Trophoblast cell (in vitro differentiated cells and primary cell): ENCODE results near the gene ULK4.

Source experiments
- DNase-seq, 2 donors: peaks; one replicate each; pipeline ENCODE4 v3.0.0-alpha.2; 2016
- H2AFZ ChIP-seq: 2 replicates; pipeline ENCODE4 v1.6.1; 2013; ENCODE audit warnings: low read length, moderate library complexity, mild to moderate bottlenecking; ENCODE audit not compliant: insufficient read depth, poor library complexity
- H2AK5ac ChIP-seq: 2 replicates; pipeline ENCODE4 v1.6.1; 2013; ENCODE audit warnings: mild to moderate bottlenecking, low read length
- H2BK120ac ChIP-seq: 2 replicates; pipeline ENCODE4 v1.6.1; 2013; ENCODE audit warnings: low read length, mild to moderate bottlenecking, moderate library complexity; ENCODE audit not compliant: insufficient read depth, poor library complexity
- H2BK12ac ChIP-seq: 2 replicates; pipeline ENCODE4 v1.6.1; 2013; ENCODE audit warnings: mild to moderate bottlenecking, low read length, moderate library complexity
- H2BK5ac ChIP-seq: 2 replicates; pipeline ENCODE4 v1.6.1; 2013; ENCODE audit warnings: low read length, low read depth, moderate library complexity, mild to moderate bottlenecking; ENCODE audit not compliant: poor library complexity
- H3K14ac ChIP-seq: 2 replicates; pipeline ENCODE4 v1.6.1; 2013; ENCODE audit warnings: mild to moderate bottlenecking, low read length
- H3K18ac ChIP-seq: 2 replicates; pipeline ENCODE4 v1.6.1; 2013; ENCODE audit warnings: mild to moderate bottlenecking, low read length
- H3K23ac ChIP-seq: 2 replicates; pipeline ENCODE4 v1.6.1; 2013; ENCODE audit warnings: low read length
- H3K27ac ChIP-seq: 2 replicates; pipeline ENCODE4 v1.5.1; 2013; ENCODE audit warnings: low read depth, mild to moderate bottlenecking, inconsistent platforms, low read length, moderate library complexity
- H3K27me3 ChIP-seq: 2 replicates; pipeline ENCODE4 v1.6.1; 2013; ENCODE audit warnings: inconsistent platforms, mild to moderate bottlenecking, low read length, moderate library complexity; ENCODE audit not compliant: insufficient read depth
- H3K36me3 ChIP-seq, 2 experiments: 1 replicate in 1 of 2; 2 replicates in 1 of 2; pipeline ENCODE4 v1.6.1; 2013; ENCODE audit warnings: low read length in 2 of 2, mild to moderate bottlenecking in 2 of 2, moderate library complexity in 1 of 2; ENCODE audit not compliant: insufficient read depth in 2 of 2, control insufficient read depth in 1 of 2
- H3K4ac ChIP-seq: 2 replicates; pipeline ENCODE4 v1.6.1; 2013; ENCODE audit warnings: low read depth, mild to moderate bottlenecking, low read length, moderate library complexity
- H3K4me1 ChIP-seq, 2 experiments: 1 replicate in 1 of 2; 2 replicates in 1 of 2; pipeline ENCODE4 v1.6.1; 2013; ENCODE audit warnings: low read length in 2 of 2, mild to moderate bottlenecking in 2 of 2, moderate library complexity in 1 of 2; ENCODE audit not compliant: insufficient read depth in 2 of 2, control insufficient read depth in 1 of 2
- H3K4me2 ChIP-seq: 2 replicates; pipeline ENCODE4 v1.6.1; 2013; ENCODE audit warnings: inconsistent platforms, mild to moderate bottlenecking, low read length, moderate library complexity
- H3K4me3 ChIP-seq: 2 replicates; pipeline ENCODE4 v1.5.1; 2013; ENCODE audit warnings: mild to moderate bottlenecking, low read depth, low read length, inconsistent platforms
- H3K79me1 ChIP-seq: one replicate; pipeline ENCODE4 v1.6.1; 2013; ENCODE audit warnings: low read length
- H3K79me2 ChIP-seq: 2 replicates; pipeline ENCODE4 v1.6.1; 2013; ENCODE audit warnings: low read length, mild to moderate bottlenecking; ENCODE audit not compliant: control insufficient read depth, insufficient read depth, poor library complexity
- H3K9ac ChIP-seq: 2 replicates; pipeline ENCODE4 v1.6.1; 2013; ENCODE audit warnings: mild to moderate bottlenecking, low read length
- H3K9me3 ChIP-seq: 2 replicates; pipeline ENCODE4 v1.6.1; 2013; ENCODE audit warnings: low read depth, mild to moderate bottlenecking, control low read depth, inconsistent platforms, low read length; ENCODE audit not compliant: insufficient read depth
- H4K12ac ChIP-seq: 2 replicates; pipeline ENCODE4 v1.6.1; 2013; ENCODE audit warnings: low read depth, mild to moderate bottlenecking, low read length, moderate library complexity
- H4K8ac ChIP-seq: 2 replicates; pipeline ENCODE4 v1.6.1; 2013; ENCODE audit warnings: low read depth, mild to moderate bottlenecking, low read length, moderate library complexity
- H4K91ac ChIP-seq: one replicate; pipeline ENCODE4 v1.6.1; 2013; ENCODE audit warnings: low read depth, mild to moderate bottlenecking, low read length, moderate library complexity
- WGBS: extraction: QIAGEN DNeasy Blood & Tissue Kit; methylation state at CpG from one replicate; pipeline ENCODE4 v1.1.7; 2013; ENCODE audit warnings: missing lambda C conversion rate; ENCODE audit not compliant: insufficient read length, insufficient coverage; ENCODE audit errors: extremely low coverage; 5-methylcytosine and 5-hydroxymethylcytosine counted together

ULK4 gene

DNA sequence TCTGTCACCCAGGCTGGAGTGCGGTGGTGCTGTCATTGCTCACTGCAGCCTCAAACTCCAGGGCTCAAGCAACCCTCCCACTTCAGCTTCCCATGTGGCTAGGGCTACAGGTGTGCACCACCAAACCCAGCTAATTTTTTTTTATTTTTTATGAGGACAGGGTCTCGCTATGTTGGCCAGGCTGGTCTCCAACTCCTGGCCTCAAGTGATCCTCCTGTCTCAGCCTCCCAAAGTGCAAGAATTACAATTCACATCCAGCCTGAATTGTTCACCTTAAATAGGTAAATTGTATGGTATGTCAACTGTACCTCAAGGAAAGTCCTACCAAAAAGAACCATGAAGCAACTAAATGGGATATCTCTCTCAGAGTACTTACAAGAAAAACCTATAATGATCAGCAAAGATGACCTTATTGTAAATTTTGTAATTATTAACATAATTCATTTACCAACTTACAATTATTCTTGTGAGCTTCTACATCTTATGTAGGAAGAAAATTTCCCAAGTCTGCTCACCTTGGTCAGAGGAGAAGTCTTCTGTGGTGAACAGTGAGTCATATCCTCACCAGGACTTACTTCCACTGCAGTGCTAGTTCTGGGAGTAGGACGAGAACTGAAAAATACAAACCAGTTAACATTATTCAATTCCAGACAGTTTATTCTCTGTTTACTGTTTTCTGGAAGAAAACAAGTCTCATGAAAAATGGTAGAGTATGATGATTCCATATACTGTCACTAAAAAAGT lies 54.4 kb downstream of the ULK4 start:
- Histone ChIP-seq H2BK12ac (no peak overlapping the region), H3K23ac (no peak overlapping the region), H3K4ac (no peak overlapping the region), H3K27ac (no peak overlapping the region), H3K14ac (no peak overlapping the region), H3K18ac (no peak overlapping the region), H4K91ac (no peak overlapping the region), H3K79me2 (no peaks in the 10 kb centered on the region), H2BK120ac (no peak overlapping the region), H4K8ac (no peak overlapping the region), H3K4me3 (no peak overlapping the region), H2BK5ac (no peak overlapping the region), H2AK5ac (no peak overlapping the region), H3K9me3 (no peaks in the 10 kb centered on the region), H3K4me1 (no peaks in the 10 kb centered on the region), H3K9ac (no peak overlapping the region), H3K27me3 (no peaks in the 10 kb centered on the region), H3K36me3 (peaks cover 0 to 2% of the 10 kb centered on the region in 2 experiments), H3K79me1 (no peaks in the 10 kb centered on the region), H3K4me2 (no peak overlapping the region), H2AFZ (no peak overlapping the region), H4K12ac (no peak overlapping the region)
- no CpG with 5 or more reads among the region's 3 CpGs for WGBS
- no peak for DNase-seq

- H3K4me2 ChIP-seq, result no peak overlapping the region
- no peaks in the 10 kb centered on the region for H3K79me2 ChIP-seq
- no peak overlapping the region for H2AK5ac ChIP-seq
- no peaks in the 10 kb centered on the region for H3K36me3 ChIP-seq
- H3K27ac ChIP-seq, result no peak overlapping the region
- H3K9me3 ChIP-seq, result no peaks in the 10 kb centered on the region
- no peak overlapping the region for H3K9ac ChIP-seq
- no peak for DNase-seq
- no peak overlapping the region for H3K4me3 ChIP-seq
- H3K27me3 ChIP-seq, result no peaks in the 10 kb centered on the region
- peaks cover 0 to 2% of the 10 kb centered on the region in 2 experiments for H3K4me1 ChIP-seq
- no peak overlapping the region for H3K4ac ChIP-seq
- H2BK12ac ChIP-seq, result no peak overlapping the region
- no peak overlapping the region for H4K8ac ChIP-seq
- no peak overlapping the region for H2BK5ac ChIP-seq
- no peak overlapping the region for H4K12ac ChIP-seq
- WGBS, result no CpG with 5 or more reads among the region's 2 CpGs
- no peak overlapping the region for H4K91ac ChIP-seq
- H2BK120ac ChIP-seq, result no peak overlapping the region
- no peak overlapping the region for H2AFZ ChIP-seq
- H3K23ac ChIP-seq, result no peak overlapping the region
- no peak overlapping the region for H3K18ac ChIP-seq
- H3K79me1 ChIP-seq, result peaks cover 1% of the 10 kb centered on the region
- H3K14ac ChIP-seq, result no peak overlapping the region
These were observed 61.6 kb downstream of the ULK4 start for GRCh38 chr3:41900265-41900664.

GRCh38 chr3:41898631-41899030 lies 63.3 kb downstream of the ULK4 start:
- Histone ChIP-seq H3K36me3 (no peaks in the 10 kb centered on the region), H4K91ac (no peak overlapping the region), H2BK120ac (no peak overlapping the region), H3K4ac (no peak overlapping the region), H4K8ac (no peak overlapping the region), H3K27ac (no peak overlapping the region), H2AFZ (no peak overlapping the region), H3K9ac (no peak overlapping the region), H3K4me3 (no peak overlapping the region), H2BK5ac (no peak overlapping the region), H4K12ac (no peak overlapping the region), H3K23ac (no peak overlapping the region), H2AK5ac (no peak overlapping the region), H3K79me2 (no peaks in the 10 kb centered on the region), H3K79me1 (peaks cover 1% of the 10 kb centered on the region), H3K27me3 (no peaks in the 10 kb centered on the region), H3K4me1 (peaks cover 0 to 2% of the 10 kb centered on the region in 2 experiments), H3K18ac (no peak overlapping the region), H3K9me3 (no peaks in the 10 kb centered on the region), H3K4me2 (no peak overlapping the region), H2BK12ac (no peak overlapping the region), H3K14ac (no peak overlapping the region)
- WGBS, result no CpG with 5 or more reads among the region's 2 CpGs
- no peak for DNase-seq

- Histone ChIP-seq H2BK12ac (no peak overlapping the region), H3K4me1 (no peaks in the 10 kb centered on the region), H3K18ac (no peak overlapping the region), H3K9me3 (no peaks in the 10 kb centered on the region), H3K27ac (no peak overlapping the region), H2BK120ac (no peak overlapping the region), H2BK5ac (no peak overlapping the region), H3K79me1 (peaks cover 1% of the 10 kb centered on the region), H3K4me3 (no peak overlapping the region), H3K23ac (no peak overlapping the region), H2AK5ac (no peak overlapping the region), H2AFZ (no peak overlapping the region), H4K8ac (no peak overlapping the region), H3K27me3 (no peaks in the 10 kb centered on the region), H3K4ac (no peak overlapping the region), H3K4me2 (no peak overlapping the region), H4K12ac (no peak overlapping the region), H4K91ac (no peak overlapping the region), H3K79me2 (no peaks in the 10 kb centered on the region), H3K14ac (no peak overlapping the region), H3K9ac (no peak overlapping the region), H3K36me3 (no peaks in the 10 kb centered on the region)
- no CpG with 5 or more reads among the region's 1 CpG for WGBS
- DNase-seq, result peak; percentile 8 to 68
These were observed 67.9 kb downstream of the ULK4 start for GRCh38 chr3:41893977-41894376.
